Femur (tissue), 1 donor: Measurements from ENCODE around the gene COG8.
"Not testable (repeated sequence)": the region's sequence is repeated elsewhere in the genome, so short reads cannot be mapped to it uniquely, and the experiment has no call there.

Experiments used
- DNase-seq: peaks from one replicate; pipeline ENCODE4 v3.0.0-alpha.2; 2017

Gene COG8

DNA sequence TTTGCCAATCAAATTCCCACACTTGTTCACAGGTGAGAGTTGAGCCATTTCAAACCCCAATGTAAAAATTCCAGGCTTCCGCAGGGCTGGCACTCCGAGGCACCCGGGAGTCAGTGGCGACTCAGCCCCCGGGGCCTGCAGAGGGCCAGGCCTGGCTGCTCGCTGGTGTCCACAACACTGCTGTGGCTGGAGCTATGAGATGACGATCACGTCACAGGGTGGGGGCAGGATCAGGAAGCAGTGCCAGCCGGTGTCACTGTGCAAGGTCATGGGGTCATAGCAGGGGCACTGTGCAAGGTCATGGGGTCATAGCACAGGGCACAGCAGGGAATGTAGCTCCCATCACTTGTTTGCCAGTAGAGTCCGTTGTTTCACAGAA, 20.5 kb downstream of the COG8 start:
- DNase-seq, result no peak

DNA sequence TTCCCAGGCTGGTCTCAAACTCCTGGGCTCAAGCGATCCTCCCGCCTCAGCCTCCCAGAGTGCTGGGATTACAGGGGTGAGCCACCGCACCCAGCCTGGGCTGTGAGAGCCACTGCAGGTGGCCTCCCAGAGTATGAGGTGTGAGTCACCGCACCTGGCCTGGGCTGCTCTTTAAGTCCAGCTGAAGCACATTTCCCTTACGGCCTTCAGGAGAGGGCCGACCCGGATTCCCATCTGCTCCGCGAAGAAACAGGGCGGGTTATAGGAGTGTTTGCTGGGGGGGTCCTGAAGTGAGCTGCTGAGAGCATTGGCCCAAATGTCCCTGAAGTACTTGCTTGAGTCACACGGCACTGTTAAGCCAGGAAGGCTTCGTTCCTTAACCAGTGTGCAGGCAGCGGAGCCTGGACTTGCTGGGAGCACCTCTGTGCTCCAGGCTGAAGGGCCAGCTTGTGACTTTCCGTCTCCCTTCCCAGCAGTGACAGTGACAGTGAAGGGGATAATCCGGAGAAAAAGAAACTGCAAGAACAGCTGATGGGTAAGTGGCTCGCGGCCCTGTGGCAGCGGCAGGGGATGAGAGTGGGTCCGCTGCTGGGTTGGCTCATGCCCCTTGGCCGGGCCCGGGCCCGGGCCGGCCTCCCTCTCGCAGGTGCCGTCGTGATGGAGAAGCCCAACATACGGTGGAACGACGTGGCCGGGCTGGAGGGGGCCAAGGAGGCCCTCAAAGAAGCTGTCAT, 21.0 kb downstream of the COG8 start:
- DNase-seq, result no peak

DNA sequence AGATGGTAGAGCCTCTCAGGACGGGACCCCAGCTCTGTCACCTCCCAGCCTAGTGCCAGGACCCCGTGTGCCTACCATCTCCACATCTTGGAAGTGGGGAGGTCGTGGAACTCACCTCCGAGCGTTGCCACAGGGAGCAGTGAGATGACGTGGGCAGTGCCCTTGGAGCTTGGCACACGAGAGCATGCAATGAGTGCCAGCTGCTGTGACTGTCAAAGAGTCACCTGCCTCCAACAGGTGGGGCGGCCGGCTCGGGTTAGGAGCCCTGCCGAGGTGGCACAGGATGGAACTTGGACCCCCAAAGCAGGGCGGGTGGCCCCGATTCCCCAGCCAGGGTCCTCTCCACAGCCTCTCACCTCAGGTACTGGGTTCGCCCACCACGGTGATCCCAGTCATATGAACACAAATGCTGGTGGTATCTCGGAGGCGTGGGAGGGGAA, 22.7 kb downstream of the COG8 start:
- DNase-seq, result no peak

DNA sequence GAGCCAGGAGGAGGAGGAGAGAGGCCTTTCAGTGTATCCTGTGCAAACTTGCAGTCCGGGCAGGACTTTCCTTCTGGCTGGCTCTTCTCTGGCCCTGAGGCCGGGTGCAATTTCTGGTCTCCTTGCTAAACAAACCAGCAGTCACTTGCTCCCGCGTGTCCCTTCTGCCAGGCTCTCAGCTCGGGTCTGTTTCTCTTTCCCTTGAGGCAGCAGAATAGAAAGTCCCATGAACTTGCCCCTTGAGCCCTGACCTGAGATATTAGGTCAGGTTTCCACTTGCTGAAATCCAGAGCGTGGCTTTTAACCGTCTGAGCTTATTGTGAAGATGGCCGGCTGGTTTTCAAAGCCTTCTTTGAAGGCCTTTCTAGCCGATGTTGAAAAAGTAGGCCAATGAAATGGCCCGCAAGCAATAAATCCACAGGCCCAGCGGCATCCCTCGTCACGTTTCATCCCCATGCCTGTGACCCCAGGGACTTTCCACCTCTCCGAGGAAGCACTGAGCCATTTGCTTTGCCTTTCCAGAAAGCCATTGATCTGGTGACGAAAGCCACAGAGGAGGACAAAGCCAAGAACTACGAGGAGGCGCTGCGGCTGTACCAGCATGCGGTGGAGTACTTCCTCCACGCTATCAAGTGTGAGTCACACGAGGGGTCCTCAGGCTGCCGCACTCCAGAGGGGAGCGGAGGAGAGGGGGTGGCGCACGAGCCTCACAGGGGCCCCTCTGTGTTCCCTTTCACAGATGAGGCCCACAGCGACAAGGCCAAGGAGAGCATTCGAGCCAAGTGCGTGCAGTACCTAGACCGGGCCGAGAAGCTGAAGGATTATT, 23.7 kb downstream of the COG8 start:
- DNase-seq, result no peak

DNA sequence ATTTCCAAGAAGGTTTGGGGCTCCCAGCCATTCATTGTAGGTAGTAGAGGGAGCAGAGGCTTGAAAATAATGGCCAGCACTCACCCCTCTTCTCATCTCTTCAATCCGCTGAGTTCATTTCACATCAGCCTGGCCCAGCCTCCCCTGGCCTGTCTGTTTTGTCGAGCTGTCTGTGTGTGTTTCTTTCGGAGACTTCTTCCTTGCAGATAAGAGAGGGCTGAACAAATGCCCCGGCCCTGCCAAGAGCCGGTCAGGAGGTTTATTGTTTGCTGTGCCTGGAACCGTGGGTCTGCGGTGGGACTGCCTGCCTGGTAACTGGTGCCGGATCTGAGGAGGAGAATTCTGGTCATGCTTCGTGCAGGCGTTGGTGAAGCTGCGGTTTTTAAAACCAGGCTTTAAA, 24.8 kb downstream of the COG8 start:
- DNase-seq, result no peak

DNA sequence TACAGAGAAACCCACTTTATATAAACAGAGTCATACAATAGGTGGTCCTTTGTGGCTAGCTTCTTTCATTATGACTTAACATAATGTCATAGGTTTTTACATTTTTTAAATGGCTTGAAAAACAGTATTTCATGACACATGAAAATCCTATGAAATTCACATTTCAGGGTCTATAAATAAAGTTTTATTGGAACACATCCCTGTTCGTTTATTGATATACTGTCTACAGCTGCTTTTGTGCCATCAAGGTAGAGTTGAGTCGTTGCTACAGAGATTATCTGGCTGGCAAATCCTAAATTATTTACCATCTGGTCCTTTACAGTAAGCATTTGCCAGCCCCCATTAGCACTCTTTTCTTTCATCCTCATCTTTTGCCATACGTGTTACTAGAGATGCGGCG, 25.9 kb downstream of the COG8 start:
- no peak for DNase-seq

DNA sequence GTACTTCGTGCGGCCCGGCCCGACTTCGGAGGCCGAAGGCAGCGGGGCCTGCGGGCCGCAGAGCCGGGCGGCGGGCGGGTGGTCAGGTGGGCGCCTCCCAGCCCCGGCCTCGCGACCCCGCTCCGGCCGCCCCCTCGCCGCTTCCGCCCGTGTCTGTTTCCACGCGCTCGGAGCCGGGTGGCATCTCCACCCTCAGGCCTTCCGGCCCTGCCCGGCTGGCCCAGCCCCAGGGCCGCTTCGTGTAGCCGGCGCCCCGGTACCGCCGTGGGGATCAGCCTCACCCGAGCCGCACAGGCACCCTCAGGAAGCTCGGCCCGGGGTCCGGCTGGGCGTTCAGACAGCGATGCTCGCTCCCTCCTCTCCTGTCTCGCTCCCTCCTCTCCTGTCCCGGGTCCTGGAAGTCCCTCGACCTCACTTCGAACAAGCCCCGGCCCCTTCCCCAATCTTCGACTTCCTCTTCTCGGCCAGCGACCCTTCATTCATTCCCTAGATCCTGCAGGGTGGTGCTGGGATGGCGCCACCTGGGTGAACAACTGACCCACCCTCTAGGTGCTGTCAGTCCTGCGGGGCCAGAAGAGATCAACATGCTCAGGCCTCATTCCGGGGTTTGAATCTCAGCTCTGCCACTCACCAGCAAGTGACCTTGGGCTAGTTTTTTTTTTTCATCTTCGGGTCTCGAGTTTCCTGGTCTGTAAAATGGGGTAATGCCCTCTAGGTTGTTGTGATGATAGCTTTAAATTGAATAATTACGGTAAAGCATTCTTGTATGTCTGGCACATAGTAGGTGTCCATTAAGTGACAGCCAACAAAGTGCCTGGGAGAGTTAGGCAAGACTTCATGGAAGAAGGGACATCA, 27.6 kb downstream of the COG8 start:
- DNase-seq, result peak; percentile 48

DNA sequence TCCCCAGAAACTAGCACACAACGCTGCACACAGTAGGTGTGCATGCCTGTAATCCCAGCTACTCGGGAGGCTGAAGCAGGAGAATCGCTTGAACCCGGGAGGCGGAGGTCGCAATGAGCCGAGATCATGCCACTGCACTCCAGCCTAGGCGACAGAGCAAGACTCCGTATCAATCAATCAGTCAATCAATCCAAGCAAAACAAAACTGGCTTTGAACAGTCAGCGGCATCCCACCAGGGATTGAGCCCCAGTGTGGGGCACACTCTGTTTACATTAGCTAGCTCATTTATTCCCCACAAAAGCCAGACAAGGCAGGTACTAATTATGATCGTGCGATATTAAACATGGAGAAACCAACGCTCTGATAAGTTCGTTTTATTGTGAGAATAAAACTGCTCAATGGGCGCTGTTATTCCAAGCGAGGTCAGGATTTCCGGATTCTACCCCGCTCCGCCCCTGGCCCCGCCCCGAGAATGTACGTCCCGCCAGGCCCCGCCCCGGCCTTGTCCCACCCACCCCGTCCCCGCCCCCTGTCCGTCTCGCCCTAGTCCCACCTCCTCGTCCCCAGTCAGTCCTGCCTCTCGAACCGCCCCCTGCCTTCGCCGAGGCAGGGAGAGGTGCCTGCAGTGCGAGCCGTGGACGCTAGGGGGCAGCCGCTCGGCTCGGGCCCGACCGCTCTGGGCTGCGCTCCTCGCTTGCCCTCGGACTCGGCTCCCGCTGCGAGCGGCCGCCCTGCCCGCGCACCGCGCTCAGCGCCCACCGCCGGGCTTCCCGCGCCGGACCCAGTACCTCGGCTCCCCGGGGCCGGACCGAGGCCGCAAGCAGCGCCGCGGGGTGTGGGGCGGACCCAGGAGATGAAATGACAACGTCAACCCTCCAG, 28.5 kb downstream of the COG8 start, which contains the start of gene VPS4A:
TSS of gene VPS4A (plus strand) at position 698 of the 880 bp plus-strand sequence. CDS start at position 860, 162 bp downstream.
- peak; percentile 98 for DNase-seq

DNA sequence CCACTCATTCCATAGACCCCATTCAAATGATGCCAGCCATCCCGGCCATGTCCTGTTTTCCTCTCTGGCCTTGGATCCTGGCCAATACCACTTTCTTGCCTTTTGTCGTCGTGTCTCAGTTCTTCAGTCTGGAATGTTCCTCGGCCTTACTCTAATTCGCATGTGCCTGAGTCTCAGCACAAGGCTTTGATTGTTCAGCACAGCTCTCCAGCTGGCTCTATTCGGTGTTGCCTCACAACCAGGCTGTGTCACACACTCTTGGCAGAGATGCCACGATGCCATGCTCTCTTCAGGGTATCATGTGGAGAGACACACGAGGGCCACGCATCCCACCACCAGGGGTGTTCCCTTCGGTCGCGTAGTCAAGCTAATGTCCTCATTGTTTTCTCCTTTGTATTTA, 30.0 kb downstream of the COG8 start:
- DNase-seq, result no peak

DNA sequence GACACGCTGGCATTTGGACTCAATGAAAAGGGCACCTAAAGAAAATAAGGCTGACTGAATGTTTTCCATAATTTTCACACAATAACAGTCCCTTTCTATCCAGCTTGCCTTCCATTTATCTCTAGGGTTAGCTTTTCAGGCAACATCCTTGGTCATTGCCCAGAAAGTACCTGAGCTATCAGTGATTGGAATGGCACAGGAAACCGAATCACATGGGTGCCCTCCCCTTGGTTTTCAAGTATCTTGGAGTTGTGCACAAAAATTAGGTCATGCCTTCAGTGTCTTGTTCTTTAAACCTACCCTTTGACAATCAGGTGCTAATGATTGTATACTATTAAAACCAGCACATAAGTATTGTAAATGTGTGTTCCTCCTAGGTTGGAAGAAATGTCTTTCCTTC, 31.5 kb downstream of the COG8 start:
- no peak for DNase-seq

DNA sequence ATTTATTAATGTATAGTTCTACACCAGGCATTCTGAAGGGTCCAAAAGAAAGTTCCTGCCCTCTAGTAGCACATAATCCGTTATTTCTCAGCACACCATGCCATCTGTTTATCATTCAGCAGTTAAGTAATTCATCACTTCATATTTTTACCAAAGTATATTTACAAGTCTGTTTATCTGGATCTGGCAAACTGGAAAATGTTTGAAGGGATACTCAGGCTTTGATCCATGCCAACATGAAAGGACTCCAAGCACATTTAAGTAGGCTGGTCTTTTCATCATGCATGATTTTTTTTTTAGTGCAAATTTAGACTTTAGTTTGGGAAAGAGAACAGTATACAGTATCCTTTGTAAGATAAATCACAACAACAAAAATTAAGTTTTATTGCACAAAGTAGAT, 32.3 kb downstream of the COG8 start:
- no peak for DNase-seq

DNA sequence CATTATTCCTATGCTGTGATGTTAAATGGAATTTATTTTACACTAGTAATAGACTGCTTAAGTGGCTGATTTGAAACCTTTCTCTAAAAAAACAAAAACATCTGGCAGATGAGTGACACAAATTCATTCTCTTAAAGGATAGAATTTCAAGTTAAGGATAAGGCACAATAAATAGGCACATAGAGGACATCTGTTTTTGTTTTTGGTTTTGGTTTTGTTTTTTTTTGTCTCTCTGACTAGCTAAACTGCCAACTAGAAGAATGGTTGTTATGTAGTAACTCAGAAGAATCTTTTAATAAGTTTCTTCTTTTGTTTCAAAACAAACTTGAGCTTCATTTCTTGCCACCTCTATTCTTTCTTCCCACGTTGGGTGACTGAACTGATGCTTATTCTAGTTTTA, 33.3 kb downstream of the COG8 start:
- DNase-seq, result no peak

DNA sequence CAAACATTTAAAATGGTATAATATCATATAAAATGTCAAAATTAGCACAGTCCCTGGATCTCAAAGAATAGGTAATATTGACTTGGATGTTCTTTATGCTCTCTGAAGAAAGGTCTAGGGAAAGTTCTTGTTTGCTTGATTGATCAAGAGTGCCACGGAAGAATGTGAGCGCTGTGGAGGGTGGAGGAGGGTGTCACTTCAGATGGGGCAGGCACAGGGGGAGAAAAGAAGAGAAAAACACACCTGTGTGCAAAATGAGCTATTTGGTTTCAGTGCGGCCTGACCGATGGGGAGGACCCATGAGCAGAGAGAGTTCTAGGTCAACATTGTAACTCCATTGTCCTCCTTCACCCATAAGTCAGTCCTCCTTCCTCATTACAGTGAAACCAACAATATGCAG, 37.1 kb downstream of the COG8 start:
- no peak for DNase-seq

DNA sequence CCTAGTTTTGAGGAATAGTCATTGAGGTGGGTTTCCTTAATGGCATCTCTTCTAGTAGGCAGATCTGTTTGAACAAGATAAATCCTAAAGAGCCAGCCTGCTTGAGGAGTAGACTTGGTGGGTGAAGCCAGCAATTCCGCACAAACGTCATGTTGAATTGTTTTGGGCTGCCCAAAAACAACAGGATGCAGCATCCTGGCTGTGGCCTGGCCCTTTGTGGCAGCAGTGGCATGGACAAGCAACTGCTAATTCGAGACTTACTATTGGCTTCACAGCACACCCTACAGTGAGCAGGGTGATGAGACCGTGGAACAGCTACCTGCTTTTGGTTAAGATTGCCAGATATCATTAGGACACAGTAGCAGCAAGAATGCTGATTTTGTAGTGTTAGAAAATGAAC, 37.5 kb downstream of the COG8 start:
- DNase-seq, result no peak

DNA sequence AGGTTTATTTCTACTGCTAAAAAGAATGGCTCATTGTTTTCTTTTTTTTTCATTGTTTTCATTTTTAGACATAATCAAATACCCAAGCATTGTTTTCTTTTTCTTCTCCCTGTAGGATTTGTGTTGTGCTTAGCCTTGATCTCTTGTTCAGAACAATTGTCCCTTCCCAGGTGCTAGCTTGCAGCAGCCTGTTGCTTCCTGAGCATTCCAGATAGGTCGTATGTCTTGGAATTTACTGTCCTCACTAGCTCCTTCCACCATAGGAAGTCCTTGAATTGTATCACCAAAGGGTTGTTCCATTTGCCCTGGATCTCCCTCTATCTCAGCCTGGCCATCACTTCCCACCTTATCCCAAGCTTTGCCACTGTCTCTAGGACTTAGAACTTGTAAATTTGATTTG, 38.2 kb downstream of the COG8 start:
- DNase-seq, result no peak

DNA sequence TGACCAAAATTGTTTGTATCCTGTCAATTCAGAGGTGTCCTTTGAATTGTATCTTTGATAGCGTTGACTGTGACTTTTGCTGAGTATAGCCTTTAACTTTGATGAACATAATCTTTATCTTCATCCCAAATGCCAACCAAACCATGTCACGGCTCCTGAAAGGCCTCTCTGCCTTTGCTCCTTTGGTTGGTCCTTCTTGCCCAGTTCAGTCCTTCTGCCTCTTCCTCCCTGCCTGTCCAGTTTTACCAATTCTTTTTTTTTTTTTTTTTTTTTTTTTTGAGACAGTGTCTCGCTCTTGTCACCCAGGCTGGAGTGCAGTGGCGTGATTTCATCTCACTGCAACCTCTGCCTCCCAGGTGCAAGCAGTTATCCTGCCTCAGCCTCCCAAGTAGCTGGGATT, 41.1 kb downstream of the COG8 start:
- DNase-seq, result no peak

DNA sequence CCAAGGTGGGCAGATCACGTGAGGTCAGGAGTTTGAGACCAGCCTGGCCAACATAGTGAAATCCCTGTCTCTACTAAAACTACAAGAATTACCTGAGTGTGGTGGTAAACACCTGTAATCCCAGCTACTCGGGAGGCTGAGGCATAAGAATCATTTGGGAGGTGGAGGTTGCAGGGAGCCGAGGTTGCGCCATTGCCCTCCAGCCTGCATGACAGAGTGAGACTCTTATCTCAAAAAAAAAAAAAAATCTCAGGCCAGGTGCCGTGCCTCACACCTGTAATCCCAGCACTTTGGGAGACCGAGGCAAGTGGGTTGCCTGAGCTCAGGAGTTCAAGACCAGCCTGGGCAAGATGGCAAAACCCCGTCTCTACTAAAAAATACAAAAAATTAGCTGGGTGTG, 42.6 kb downstream of the COG8 start:
- not testable (repeated sequence) for DNase-seq

DNA sequence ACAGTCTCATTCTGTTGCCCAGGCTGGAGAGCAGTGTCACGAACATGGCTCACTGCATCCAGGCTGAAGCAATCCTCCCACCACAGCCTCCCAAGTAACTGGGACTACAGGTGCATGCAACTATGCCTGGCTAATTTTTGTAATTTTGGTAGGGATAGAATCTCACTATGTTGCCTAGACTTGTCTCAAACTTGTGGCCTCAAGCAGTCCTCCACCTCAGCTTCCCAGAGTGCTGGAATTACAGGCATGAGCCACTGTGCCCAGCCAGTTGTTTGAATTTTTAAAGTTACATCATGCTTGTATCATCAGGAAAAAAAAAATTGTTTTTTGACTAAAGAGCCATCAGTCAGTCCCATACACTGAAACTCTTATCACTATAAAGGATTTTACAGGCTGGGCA, 45.3 kb downstream of the COG8 start:
- no peak for DNase-seq

DNA sequence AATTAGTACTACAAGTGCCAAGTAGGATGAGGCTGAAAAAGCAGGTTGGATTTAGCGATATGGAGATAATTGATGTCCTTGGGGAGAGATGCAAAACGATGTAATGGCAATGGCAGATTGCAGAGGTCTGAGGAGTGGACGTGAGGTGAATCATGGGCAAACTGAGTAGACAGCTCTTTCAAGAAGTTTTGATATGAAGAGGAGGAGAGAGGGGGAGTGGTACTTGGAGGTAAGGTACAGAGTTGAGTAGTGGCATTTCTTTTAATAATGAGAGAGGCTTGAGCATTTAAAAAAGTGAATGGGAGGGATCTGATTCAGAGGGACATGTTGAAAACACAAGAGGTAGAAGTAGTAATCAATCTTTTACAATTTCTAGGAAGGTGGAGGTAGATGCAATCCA, 46.0 kb downstream of the COG8 start:
- DNase-seq, result no peak

DNA sequence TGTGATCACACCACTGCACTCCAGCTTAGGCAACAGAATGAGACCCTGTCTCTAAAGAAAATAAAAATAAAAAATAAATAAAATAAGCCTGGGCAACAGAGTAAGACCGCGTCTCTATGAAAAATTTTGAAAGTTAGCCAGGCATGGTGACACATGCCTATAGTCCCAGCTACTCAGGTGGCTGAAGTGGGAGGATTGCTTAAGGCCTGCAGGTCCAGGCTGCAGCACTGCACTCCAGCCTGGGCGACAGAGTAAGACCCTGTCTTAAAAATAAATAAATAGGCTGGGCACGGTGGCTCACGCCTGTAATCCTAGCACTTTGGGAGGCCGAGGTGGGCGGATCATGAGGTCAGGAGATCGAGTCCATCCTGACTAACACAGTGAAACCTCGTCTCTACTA, 47.7 kb downstream of the COG8 start:
- not testable (repeated sequence) for DNase-seq

DNA sequence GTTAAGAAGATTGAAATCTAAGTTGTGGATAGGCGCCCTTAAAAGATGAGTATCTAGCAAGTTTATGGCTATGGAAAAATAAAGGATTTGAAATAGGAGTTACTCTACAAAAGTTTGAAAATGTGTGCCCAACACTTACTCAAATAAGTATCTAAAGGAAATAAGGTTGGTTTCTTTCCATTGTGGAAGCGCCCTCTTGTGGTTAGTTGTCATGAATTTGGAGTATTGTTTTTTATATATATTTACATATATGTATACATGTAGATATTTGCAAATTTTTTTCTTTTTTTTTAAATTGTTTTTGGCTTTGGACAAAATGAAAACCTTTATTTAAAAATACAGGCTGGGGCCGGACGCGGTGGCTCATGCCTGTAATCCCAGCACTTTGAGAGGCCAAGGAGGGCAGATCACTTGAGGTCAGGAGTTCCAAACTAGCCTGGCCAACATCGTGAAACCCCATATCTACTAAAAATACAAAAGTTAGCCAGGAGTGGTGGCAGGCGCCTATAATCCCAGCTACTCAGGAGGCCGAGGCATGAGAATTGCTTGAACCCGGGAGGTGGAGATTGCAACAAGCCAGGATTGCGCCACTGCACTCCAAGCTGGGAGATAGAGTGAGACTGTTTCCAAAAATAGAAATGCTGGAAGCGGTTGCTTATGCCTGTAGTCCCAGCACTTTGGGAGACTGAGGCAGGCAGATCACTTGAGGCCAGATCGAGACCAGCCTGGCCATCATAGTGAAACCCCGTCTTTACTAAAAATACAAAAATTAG, 52.2 kb downstream of the COG8 start:
- DNase-seq, result peak; percentile 35

DNA sequence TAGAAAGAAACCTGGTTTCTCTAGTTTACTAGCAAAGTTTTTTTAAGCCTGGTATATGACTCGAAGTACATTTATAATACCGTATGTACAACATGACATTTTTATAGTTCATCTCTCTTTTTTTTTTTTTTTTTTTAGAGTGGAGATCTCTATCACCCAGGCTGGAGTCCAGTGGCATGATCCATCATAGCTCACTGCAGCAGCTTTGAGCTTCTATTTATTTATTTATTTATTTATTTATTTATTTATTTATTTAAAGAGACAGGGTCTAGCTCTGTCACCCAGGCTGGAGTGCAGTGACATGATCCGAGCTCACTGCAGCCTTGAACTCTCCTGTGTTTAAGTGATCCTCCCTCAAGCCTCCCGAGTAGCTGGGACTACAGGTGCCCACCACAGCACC, 54.1 kb downstream of the COG8 start:
- DNase-seq, result no peak
